K562 (cell line): ENCODE data around the gene ACVR2B. TPM values are rescaled to one million over a fixed set of nuclear protein-coding genes. Genes with fewer than 3 reads are reported as not detected.

Experiments used
- ARNT ChIP-seq, 2 experiments: fragments of 450-650 bp; IDR thresholded peaks; 2 replicates each; pipeline ENCODE4 v1.6.1; 2016; ENCODE audit warnings: mild to moderate bottlenecking in 1 of 2
- BRF1 ChIP-seq: IDR thresholded peaks from 3 replicates; pipeline ENCODE4 v1.6.1; 2011; ENCODE audit warnings: borderline replicate concordance, mild to moderate bottlenecking; ENCODE audit not compliant: insufficient read length; ENCODE audit errors: extremely low read depth
- CXXC5 ChIP-seq: fragments of 250-450 bp; sonication (Bioruptor Pico); IDR thresholded peaks from 2 replicates; pipeline ENCODE4 v1.8.0; 2022; ENCODE audit warnings: inconsistent platforms, mild to moderate bottlenecking, moderate library complexity
- FOXJ2 ChIP-seq: fragments of 200-800 bp; sonication (Bioruptor generic); IDR thresholded peaks from 2 replicates; pipeline ENCODE4 v1.6.1; 2016; ENCODE audit warnings: missing genetic modification characterization, missing compliant biosample characterization
- GABPA ChIP-seq: fragments of 200-800 bp; sonication (Bioruptor generic); conservative IDR thresholded peaks from 2 replicates; pipeline ENCODE4 v1.6.1; 2016; ENCODE audit warnings: low read depth, missing genetic modification characterization, missing compliant biosample characterization
- GATA2 ChIP-seq: sonication (generic); formaldehyde crosslinking; IDR thresholded peaks from 2 replicates; pipeline ENCODE4 v1.4.0; 2020; ENCODE audit warnings: mild to moderate bottlenecking, missing genetic modification reagents
- NFIC ChIP-seq: fragments of 450-650 bp; IDR thresholded peaks from 2 replicates; pipeline ENCODE4 v1.6.1; 2017; ENCODE audit warnings: mild to moderate bottlenecking, inconsistent platforms
- NR3C1 ChIP-seq: sonication (generic); formaldehyde crosslinking; IDR thresholded peaks from 2 replicates; pipeline ENCODE4 v1.8.1; 2022; ENCODE audit warnings: missing genetic modification reagents
- PCBP1 ChIP-seq: fragments of 200-400 bp; formaldehyde crosslinking; IDR thresholded peaks from 2 replicates; pipeline ENCODE4 v1.6.1; 2018; ENCODE audit warnings: mild to moderate bottlenecking, low read depth, low read length; ENCODE audit not compliant: poor library complexity, severe bottlenecking
- POLR2B ChIP-seq: fragments of 450-650 bp; IDR thresholded peaks from 2 replicates; pipeline ENCODE4 v1.6.1; 2018; ENCODE audit warnings: low read depth; ENCODE audit not compliant: partially characterized antibody
- PPARD ChIP-seq: fragments of 250-450 bp; sonication (Bioruptor Pico); IDR thresholded peaks from 2 replicates; pipeline ENCODE4 v1.8.0; 2022; ENCODE audit warnings: inconsistent platforms, mild to moderate bottlenecking, moderate library complexity
- PTBP1 ChIP-seq: fragments of 200-400 bp; formaldehyde crosslinking; IDR thresholded peaks from 2 replicates; pipeline ENCODE4 v1.6.1; 2017; ENCODE audit warnings: low read depth, low read length
- RAD51 ChIP-seq: fragments of 450-650 bp; IDR thresholded peaks from 2 replicates; pipeline ENCODE4 v1.7.1; 2016; ENCODE audit warnings: low read depth, mild to moderate bottlenecking, borderline replicate concordance
- TARDBP ChIP-seq: fragments of 450-650 bp; IDR thresholded peaks from 2 replicates; pipeline ENCODE4 v1.6.1; 2016
- XRCC5 ChIP-seq: fragments of 200-400 bp; formaldehyde crosslinking; IDR thresholded peaks from 2 replicates; pipeline ENCODE4 v1.6.1; 2017; ENCODE audit warnings: low read depth, mild to moderate bottlenecking, low read length
- polyA plus RNA-seq, 8 experiments: library from polyadenylated mRNA; depleted of rRNA in 4 of 8; stranded (reverse) in 5 of 8; unstranded in 3 of 8; fragments of >200 nt; fragmentation: Nextera tagmentation in 2 of 8; fragmentation: Illumina TruSeq in 1 of 8; extraction: Ambion mirVana in 2 of 8; extraction: Trizol in 1 of 8; gene quantifications; 2 replicates each; pipeline versions ENCODE4 v1.2.1 to v1.2.3, GENCODE V29; 2011 to 2014; ENCODE audit warnings: inconsistent platforms in 1 of 8, missing spikeins in 1 of 8
- total RNA-seq, 7 experiments: library from RNA; depleted of rRNA in 6 of 7; stranded (reverse); fragments of >200 nt in 6 of 7; fragmentation: Illumina TruSeq in 2 of 7; extraction: Trizol in 2 of 7; gene quantifications; 2 replicates each; pipeline versions ENCODE4 v1.2.1 to v1.2.3, GENCODE V29; 2011 to 2021; ENCODE audit warnings: low replicate concordance in 1 of 7
- TF ChIP-seq, protein P1 (sequence below): sonication (generic); formaldehyde crosslinking; IDR thresholded peaks from 2 replicates; pipeline ENCODE4 v1.8.0; 2022; ENCODE audit warnings: mild to moderate bottlenecking, missing genetic modification reagents
- TF ChIP-seq, protein P2 (sequence below): fragments of 450-650 bp; IDR thresholded peaks from 2 replicates; pipeline ENCODE4 v1.6.1; 2018; ENCODE audit not compliant: partially characterized antibody
- TF ChIP-seq, protein P3 (sequence below): sonication (generic); formaldehyde crosslinking; IDR thresholded peaks from 2 replicates; pipeline ENCODE4 v1.8.1; 2022; ENCODE audit warnings: missing genetic modification reagents

ACVR2B gene
- total and polyA plus RNA-seq, 9 of the 15 experiments (the other 6 are each of a cell fraction or from before 2014, with no cell fraction given), result 1.8 to 23.7 (median 7.1) TPM

DNA sequence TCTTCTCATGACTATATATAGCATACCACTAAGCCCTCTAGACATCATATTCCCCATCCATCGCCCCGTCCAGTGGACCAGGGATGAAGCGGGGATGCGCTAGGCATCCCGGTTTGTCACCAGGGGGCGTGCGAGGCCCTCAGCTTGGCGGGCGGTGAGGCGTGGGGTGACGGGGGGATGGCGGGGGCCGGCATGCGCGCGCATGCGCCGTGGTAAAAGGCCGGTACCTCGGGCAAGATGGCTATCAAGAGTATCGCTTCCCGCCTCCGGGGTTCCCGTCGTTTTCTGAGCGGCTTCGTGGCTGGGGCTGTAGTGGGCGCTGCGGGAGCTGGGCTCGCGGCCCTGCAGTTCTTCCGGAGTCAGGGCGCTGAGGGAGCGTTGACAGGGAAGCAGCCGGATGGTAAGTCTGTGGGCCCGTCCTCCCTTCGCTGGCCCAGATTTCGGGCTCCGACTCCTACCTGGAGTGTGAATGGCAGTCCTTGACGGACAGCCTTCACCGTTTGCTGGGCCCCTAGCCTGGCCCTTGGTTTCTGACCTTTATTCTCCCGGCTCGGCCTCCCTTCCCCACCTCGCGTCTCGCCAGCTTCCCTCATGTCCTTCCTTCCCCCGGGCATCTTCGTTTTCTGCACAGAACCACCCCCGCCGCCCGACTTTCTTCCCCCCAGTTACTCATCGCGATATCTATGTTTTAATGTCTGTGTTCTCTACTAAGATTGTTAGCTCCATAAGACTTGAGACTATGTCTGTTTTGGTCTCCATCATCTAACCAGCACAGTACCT, 42.6 kb downstream of the ACVR2B start, which contains the start of gene EXOG (continued):
- TF ChIP-seq CXXC5 (CRISPR knock-in tag) (peak; percentile 89), TARDBP (no peak), ARNT (IDR thresholded peaks at IDR 0.05) (no peak), RAD51 (no peak), NR3C1 (CRISPR knock-in tag) (no peak), POLR2B (peak; percentile 76), BRF1 (no peak), FOXJ2 (tag) (no peak), GATA2 (CRISPR knock-in tag) (peak; percentile 98), PPARD (CRISPR knock-in tag) (no peak), NFIC (peak; percentile 33; the same call in 1 of the 2 replicates), XRCC5 (0 out of 2 replicates have a peak, but pooled peaks have one; percentile 62), GABPA (tag) (peak; percentile 84), PTBP1 (no peak), PCBP1 (peak; percentile 38)
- TF ChIP-seq, protein P1, sequence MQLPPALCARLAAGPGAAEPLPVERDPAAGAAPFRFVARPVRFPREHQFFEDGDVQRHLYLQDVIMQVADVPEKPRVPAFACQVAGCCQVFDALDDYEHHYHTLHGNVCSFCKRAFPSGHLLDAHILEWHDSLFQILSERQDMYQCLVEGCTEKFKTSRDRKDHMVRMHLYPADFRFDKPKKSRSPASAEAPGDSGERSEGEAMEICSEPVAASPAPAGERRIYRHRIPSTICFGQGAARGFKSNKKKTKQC (CRISPR knock-in tag), result peak; percentile 44; the same call in 1 of the 2 replicates
- TF ChIP-seq, protein P2, sequence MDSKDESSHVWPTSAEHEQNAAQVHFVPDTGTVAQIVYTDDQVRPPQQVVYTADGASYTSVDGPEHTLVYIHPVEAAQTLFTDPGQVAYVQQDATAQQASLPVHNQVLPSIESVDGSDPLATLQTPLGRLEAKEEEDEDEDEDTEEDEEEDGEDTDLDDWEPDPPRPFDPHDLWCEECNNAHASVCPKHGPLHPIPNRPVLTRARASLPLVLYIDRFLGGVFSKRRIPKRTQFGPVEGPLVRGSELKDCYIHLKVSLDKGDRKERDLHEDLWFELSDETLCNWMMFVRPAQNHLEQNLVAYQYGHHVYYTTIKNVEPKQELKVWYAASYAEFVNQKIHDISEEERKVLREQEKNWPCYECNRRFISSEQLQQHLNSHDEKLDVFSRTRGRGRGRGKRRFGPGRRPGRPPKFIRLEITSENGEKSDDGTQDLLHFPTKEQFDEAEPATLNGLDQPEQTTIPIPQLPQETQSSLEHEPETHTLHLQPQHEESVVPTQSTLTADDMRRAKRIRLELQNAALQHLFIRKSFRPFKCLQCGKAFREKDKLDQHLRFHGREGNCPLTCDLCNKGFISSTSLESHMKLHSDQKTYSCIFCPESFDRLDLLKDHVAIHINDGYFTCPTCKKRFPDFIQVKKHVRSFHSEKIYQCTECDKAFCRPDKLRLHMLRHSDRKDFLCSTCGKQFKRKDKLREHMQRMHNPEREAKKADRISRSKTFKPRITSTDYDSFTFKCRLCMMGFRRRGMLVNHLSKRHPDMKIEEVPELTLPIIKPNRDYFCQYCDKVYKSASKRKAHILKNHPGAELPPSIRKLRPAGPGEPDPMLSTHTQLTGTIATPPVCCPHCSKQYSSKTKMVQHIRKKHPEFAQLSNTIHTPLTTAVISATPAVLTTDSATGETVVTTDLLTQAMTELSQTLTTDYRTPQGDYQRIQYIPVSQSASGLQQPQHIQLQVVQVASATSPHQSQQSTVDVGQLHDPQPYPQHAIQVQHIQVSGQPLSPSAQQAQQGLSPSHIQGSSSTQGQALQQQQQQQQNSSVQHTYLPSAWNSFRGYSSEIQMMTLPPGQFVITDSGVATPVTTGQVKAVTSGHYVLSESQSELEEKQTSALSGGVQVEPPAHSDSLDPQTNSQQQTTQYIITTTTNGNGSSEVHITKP, result no peak
- TF ChIP-seq, protein P3, sequence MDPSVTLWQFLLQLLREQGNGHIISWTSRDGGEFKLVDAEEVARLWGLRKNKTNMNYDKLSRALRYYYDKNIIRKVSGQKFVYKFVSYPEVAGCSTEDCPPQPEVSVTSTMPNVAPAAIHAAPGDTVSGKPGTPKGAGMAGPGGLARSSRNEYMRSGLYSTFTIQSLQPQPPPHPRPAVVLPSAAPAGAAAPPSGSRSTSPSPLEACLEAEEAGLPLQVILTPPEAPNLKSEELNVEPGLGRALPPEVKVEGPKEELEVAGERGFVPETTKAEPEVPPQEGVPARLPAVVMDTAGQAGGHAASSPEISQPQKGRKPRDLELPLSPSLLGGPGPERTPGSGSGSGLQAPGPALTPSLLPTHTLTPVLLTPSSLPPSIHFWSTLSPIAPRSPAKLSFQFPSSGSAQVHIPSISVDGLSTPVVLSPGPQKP (CRISPR knock-in tag), result no peak
